Calu3 (cell line): ENCODE measurements around the gene BTG4. TPM values are rescaled to one million over a fixed set of nuclear protein-coding genes. Genes with fewer than 3 reads are reported as not detected.

Source experiments
- BruUV-seq: library from RNA; stranded (reverse); fragments of 400-500 nt; replicated peaks from 2 replicates; lab custom pipeline; 2021; lab: Mats Ljungman, UMichigan
- CTCF ChIA-PET: fragments of 300-600 bp; sonication (Branson Sonifier 250); formaldehyde crosslinking; loops from one replicate; lab custom pipeline; 2022; ENCODE audit warnings: antibody characterized with exemption; lab: Charles Lee
- DNase-seq: peaks from one replicate; pipeline ENCODE4 v3.0.0; 2022
- H3K27ac Mint-ChIP-seq: one replicate; pipeline ENCODE4 v1.8.0; 2022; ENCODE audit warnings: mixed read lengths; ENCODE audit not compliant: unreplicated experiment
- H3K27me3 Mint-ChIP-seq: one replicate; pipeline ENCODE4 v1.8.0; 2022; ENCODE audit warnings: mixed read lengths; ENCODE audit not compliant: unreplicated experiment
- H3K36me3 Mint-ChIP-seq: one replicate; pipeline ENCODE4 v1.8.0; 2022; ENCODE audit warnings: mild to moderate bottlenecking, moderate library complexity, mixed read lengths; ENCODE audit not compliant: insufficient read depth, unreplicated experiment
- H3K4me1 Mint-ChIP-seq: one replicate; pipeline ENCODE4 v1.8.0; 2022; ENCODE audit warnings: mild to moderate bottlenecking, low read depth, mixed read lengths; ENCODE audit not compliant: unreplicated experiment
- H3K4me3 Mint-ChIP-seq: one replicate; pipeline ENCODE4 v1.8.0; 2022; ENCODE audit warnings: mild to moderate bottlenecking, low read depth, moderate library complexity, mixed read lengths; ENCODE audit not compliant: unreplicated experiment
- H3K9me3 Mint-ChIP-seq: one replicate; pipeline ENCODE4 v1.8.0; 2022; ENCODE audit warnings: low read depth, mixed read lengths; ENCODE audit not compliant: unreplicated experiment
- CTCF ChIP-seq: fragments of 200-600 bp; IDR thresholded peaks from one replicate; pipeline ENCODE4 v1.8.0; 2022; ENCODE audit warnings: antibody characterized with exemption; ENCODE audit not compliant: unreplicated experiment
- intact Hi-C: fragments of 100-400 bp; cut with micrococcal nuclease; formaldehyde crosslinking; loops from one replicate; pipeline ENCODE4 v1.10.0; 2022; ENCODE audit not compliant: unreplicated experiment
- total RNA-seq: library from RNA; stranded (reverse); gene quantifications from 2 replicates; pipeline ENCODE4 v1.2.3, GENCODE V29; 2022

BTG4 gene
- total RNA-seq, 1 experiment from 2014 or later, result not detected

GRCh38 chr11:111539426-111540113, 27.4 kb upstream of the BTG4 start:
- no peak for DNase-seq
- CTCF ChIA-PET, result no interaction called here
- H3K4me3 Mint-ChIP-seq, result no peak overlapping the region
- no peaks in the 10 kb centered on the region for H3K27me3 Mint-ChIP-seq
- peaks cover 6% of the 10 kb centered on the region for H3K36me3 Mint-ChIP-seq
- H3K9me3 Mint-ChIP-seq, result no peaks in the 10 kb centered on the region
- intact Hi-C loops, result no loop called here
- no peak for TF ChIP-seq CTCF
- H3K27ac Mint-ChIP-seq, result no peak overlapping the region
- BruUV-seq, result no TSS peak
- peaks cover 7% of the 10 kb centered on the region for H3K4me1 Mint-ChIP-seq

GRCh38 chr11:111538407-111539114, 26.4 kb upstream of the BTG4 start:
- CTCF ChIA-PET, result no interaction called here
- no peak overlapping the region for H3K27ac Mint-ChIP-seq
- DNase-seq, result no peak
- BruUV-seq, result no TSS peak
- H3K4me1 Mint-ChIP-seq, result peaks cover 7% of the 10 kb centered on the region
- H3K36me3 Mint-ChIP-seq, result peaks cover 6% of the 10 kb centered on the region
- TF ChIP-seq CTCF, result no peak
- no peaks in the 10 kb centered on the region for H3K27me3 Mint-ChIP-seq
- no peaks in the 10 kb centered on the region for H3K9me3 Mint-ChIP-seq
- H3K4me3 Mint-ChIP-seq, result no peak overlapping the region
- intact Hi-C loops, result no loop called here

- peaks cover 7% of the 10 kb centered on the region for H3K4me1 Mint-ChIP-seq
- no peak overlapping the region for H3K27ac Mint-ChIP-seq
- TF ChIP-seq CTCF, result no peak
- no peak overlapping the region for H3K4me3 Mint-ChIP-seq
- H3K36me3 Mint-ChIP-seq, result peaks cover 6% of the 10 kb centered on the region
- no TSS peak for BruUV-seq
- CTCF ChIA-PET, result no interaction called here
- H3K9me3 Mint-ChIP-seq, result no peaks in the 10 kb centered on the region
- intact Hi-C loops, result no loop called here
- no peak for DNase-seq
- H3K27me3 Mint-ChIP-seq, result no peaks in the 10 kb centered on the region
Observed at GRCh38 chr11:111537336-111537860, 25.2 kb upstream of the BTG4 start.

GRCh38 chr11:111535281-111535680, 23.1 kb upstream of the BTG4 start:
- DNase-seq, result no peak
- TF ChIP-seq CTCF, result no peak

More at GRCh38 chr11:111535281-111535680, 23.1 kb upstream of the BTG4 start:
- BruUV-seq, result no TSS peak
- H3K4me3 Mint-ChIP-seq, result no peak overlapping the region
- H3K27me3 Mint-ChIP-seq, result no peaks in the 10 kb centered on the region
- H3K4me1 Mint-ChIP-seq, result peaks cover 22% of the 10 kb centered on the region
- intact Hi-C loops, result no loop called here
- H3K36me3 Mint-ChIP-seq, result no peaks in the 10 kb centered on the region
- no peaks in the 10 kb centered on the region for H3K9me3 Mint-ChIP-seq
- CTCF ChIA-PET, result no interaction called here
- H3K27ac Mint-ChIP-seq, result no peak overlapping the region
